OCI-LY3 (cell line): ENCODE measurements around the gene TNS3.
"Not testable (repeated sequence)": the region's sequence is repeated elsewhere in the genome, so short reads cannot be mapped to it uniquely, and the experiment has no call there.

Experiments used
- H2AFZ ChIP-seq: fragments of 200-600, 300-600 bp; shearing (Covaris generic); 2 replicates; pipeline ENCODE4 v1.6.0; 2014; ENCODE audit warnings: antibody characterized with exemption, low read depth, low read length
- H3K27ac ChIP-seq: fragments of 200-600, 300-600 bp; sonication (generic); 2 replicates; pipeline ENCODE4 v1.5.1; 2014; ENCODE audit warnings: mild to moderate bottlenecking, low read length, moderate library complexity, mixed read lengths
- H3K27me3 ChIP-seq: fragments of 200-600, 300-600 bp; sonication (generic); 2 replicates; pipeline ENCODE4 v1.6.1; 2014; ENCODE audit warnings: low read depth, low read length, mixed read lengths
- H3K36me3 ChIP-seq: fragments of 200-600, 300-600 bp; sonication (generic); replicated peaks from 2 replicates; pipeline ENCODE3; 2014; ENCODE audit warnings: low read depth, low read length, mixed read lengths
- H3K4me1 ChIP-seq: fragments of 300-600, 200-600 bp; sonication (generic); 2 replicates; pipeline ENCODE4 v1.6.1; 2014; ENCODE audit warnings: low read length, mixed read lengths
- H3K4me2 ChIP-seq: fragments of 200-600, 300-600 bp; sonication (generic); 2 replicates; pipeline ENCODE4 v1.6.1; 2014; ENCODE audit warnings: low read length, mixed read lengths
- H3K4me3 ChIP-seq: fragments of 300-600, 200-600 bp; sonication (generic); 2 replicates; pipeline ENCODE4 v1.5.1; 2014; ENCODE audit warnings: antibody characterized with exemption, mild to moderate bottlenecking, low read length, moderate library complexity
- H3K79me2 ChIP-seq: fragments of 300-600, 200-600 bp; shearing (Covaris generic); 2 replicates; pipeline ENCODE4 v1.6.1; 2014; ENCODE audit warnings: mild to moderate bottlenecking, low read length, mixed read lengths
- H3K9ac ChIP-seq: fragments of 300-600, 200-600 bp; shearing (Covaris generic); 2 replicates; pipeline ENCODE4 v1.6.0; 2014; ENCODE audit warnings: mild to moderate bottlenecking, low read length, moderate library complexity
- H3K9me3 ChIP-seq: fragments of 200-600, 300-600 bp; shearing (Covaris generic); 2 replicates; pipeline ENCODE4 v1.6.1; 2014; ENCODE audit warnings: low read length, mixed read lengths; ENCODE audit not compliant: insufficient read depth
- H4K20me1 ChIP-seq: fragments of 200-600, 300-600 bp; sonication (generic); 2 replicates; pipeline ENCODE4 v1.6.1; 2016; ENCODE audit warnings: low read length, mixed read lengths; ENCODE audit not compliant: insufficient read depth
- EZH2phosphoT487 ChIP-seq: fragments of 200-600 bp; shearing (Covaris generic); IDR thresholded peaks from 2 replicates; pipeline ENCODE4 v1.6.1; 2018; ENCODE audit warnings: antibody characterized with exemption, mixed run types, low read depth
- TF ChIP-seq, protein P1 (sequence below): fragments of 200-600, 300-600 bp; sonication (generic); IDR thresholded peaks from 2 replicates; pipeline ENCODE4 v1.5.1; 2014; ENCODE audit warnings: antibody characterized with exemption, low read length, low read depth

Gene TNS3

DNA sequence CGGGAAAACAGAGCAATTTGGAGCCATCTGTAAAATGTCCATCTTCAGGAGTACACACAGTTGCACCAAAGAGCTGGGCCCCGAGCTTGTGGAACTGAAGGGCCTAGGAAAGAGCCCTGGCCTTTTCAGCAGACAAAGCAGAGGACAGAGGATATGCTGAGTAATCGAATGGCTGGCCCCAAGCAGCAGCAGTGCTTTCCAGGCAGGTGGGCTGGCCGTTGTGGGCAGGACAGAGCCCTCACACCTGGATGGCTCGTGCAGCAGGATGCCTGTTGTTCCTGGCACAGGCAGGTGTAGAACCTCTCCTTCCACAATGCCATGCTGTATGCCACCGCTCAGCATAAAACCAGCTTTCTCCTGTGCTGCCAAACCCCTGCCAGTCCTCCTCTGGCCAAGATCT lies 32.5 kb upstream of the TNS3 start:
- H3K79me2 ChIP-seq, result no peaks in the 10 kb centered on the region
- H3K27ac ChIP-seq, result no peak overlapping the region
- H3K9ac ChIP-seq, result no peak overlapping the region
- H3K4me1 ChIP-seq, result no peaks in the 10 kb centered on the region
- H3K9me3 ChIP-seq, result no peaks in the 10 kb centered on the region
- H3K27me3 ChIP-seq, result no peaks in the 10 kb centered on the region
- H4K20me1 ChIP-seq, result no peaks in the 10 kb centered on the region
- no peaks in the 10 kb centered on the region for H3K36me3 ChIP-seq
- H3K4me3 ChIP-seq, result no peak overlapping the region
- H3K4me2 ChIP-seq, result no peak overlapping the region
- TF ChIP-seq EZH2phosphoT487, result no peak
- TF ChIP-seq, protein P1, sequence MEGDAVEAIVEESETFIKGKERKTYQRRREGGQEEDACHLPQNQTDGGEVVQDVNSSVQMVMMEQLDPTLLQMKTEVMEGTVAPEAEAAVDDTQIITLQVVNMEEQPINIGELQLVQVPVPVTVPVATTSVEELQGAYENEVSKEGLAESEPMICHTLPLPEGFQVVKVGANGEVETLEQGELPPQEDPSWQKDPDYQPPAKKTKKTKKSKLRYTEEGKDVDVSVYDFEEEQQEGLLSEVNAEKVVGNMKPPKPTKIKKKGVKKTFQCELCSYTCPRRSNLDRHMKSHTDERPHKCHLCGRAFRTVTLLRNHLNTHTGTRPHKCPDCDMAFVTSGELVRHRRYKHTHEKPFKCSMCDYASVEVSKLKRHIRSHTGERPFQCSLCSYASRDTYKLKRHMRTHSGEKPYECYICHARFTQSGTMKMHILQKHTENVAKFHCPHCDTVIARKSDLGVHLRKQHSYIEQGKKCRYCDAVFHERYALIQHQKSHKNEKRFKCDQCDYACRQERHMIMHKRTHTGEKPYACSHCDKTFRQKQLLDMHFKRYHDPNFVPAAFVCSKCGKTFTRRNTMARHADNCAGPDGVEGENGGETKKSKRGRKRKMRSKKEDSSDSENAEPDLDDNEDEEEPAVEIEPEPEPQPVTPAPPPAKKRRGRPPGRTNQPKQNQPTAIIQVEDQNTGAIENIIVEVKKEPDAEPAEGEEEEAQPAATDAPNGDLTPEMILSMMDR, result no peak
- H2AFZ ChIP-seq, result no peak overlapping the region

- H3K9ac ChIP-seq, result no peak overlapping the region
- TF ChIP-seq, protein P1, result no peak
- no peak for TF ChIP-seq EZH2phosphoT487
- H3K4me3 ChIP-seq, result no peak overlapping the region
- no peak overlapping the region for H3K4me2 ChIP-seq
- no peaks in the 10 kb centered on the region for H3K4me1 ChIP-seq
- H3K27ac ChIP-seq, result no peak overlapping the region
- H3K36me3 ChIP-seq, result no peaks in the 10 kb centered on the region
- H4K20me1 ChIP-seq, result no peaks in the 10 kb centered on the region
- no peak overlapping the region for H2AFZ ChIP-seq
- no peaks in the 10 kb centered on the region for H3K27me3 ChIP-seq
- H3K9me3 ChIP-seq, result no peaks in the 10 kb centered on the region
- no peaks in the 10 kb centered on the region for H3K79me2 ChIP-seq
Measured at GRCh38 chr7:47611045-47611511, 29.2 kb upstream of the TNS3 start.

- no peak for TF ChIP-seq EZH2phosphoT487
- TF ChIP-seq, protein P1, result no peak
Measured at GRCh38 chr7:47610506-47611044, 28.7 kb upstream of the TNS3 start.

DNA sequence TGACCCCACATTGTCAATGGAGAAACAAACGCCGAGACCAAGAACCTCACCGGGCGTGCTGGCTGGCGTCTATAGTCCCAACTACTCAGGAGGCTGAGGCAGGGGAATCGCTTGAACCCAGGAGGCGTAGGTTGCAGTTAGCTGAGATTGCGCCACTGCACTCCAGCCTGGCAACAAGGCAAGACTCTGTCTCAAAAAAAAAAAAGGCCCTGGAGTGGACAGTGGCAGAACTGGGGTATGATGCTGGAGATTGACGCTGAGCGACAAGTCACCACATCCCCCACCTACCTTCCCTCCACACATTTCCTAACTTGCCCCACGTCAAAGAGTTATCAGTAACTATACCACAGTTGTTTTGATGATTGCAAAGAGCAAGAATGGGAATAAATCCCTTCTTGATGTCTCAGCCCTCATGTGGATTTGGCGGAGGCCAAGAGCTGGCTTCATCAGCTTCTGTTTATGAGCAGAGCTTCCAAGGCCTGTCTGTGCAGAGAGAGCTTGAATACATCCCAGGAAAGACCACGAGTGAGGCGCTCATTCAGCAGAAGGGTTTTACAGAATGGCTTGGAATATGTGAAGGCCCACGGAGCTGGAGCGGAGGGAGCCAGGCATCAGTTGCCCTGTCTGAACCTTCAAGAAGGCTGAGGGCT lies 28.0 kb upstream of the TNS3 start:
- Histone ChIP-seq H2AFZ (no peak overlapping the region), H3K4me1 (no peaks in the 10 kb centered on the region), H3K4me3 (no peak overlapping the region)

More at GRCh38 chr7:47610506-47611044, 28.7 kb upstream of the TNS3 start:
- no peak overlapping the region for H2AFZ ChIP-seq
- no peaks in the 10 kb centered on the region for H4K20me1 ChIP-seq
- no peaks in the 10 kb centered on the region for H3K9me3 ChIP-seq
- no peak overlapping the region for H3K27ac ChIP-seq
- H3K27me3 ChIP-seq, result no peaks in the 10 kb centered on the region
- no peaks in the 10 kb centered on the region for H3K4me1 ChIP-seq
- H3K9ac ChIP-seq, result no peak overlapping the region
- no peaks in the 10 kb centered on the region for H3K36me3 ChIP-seq
- no peak overlapping the region for H3K4me2 ChIP-seq
- H3K79me2 ChIP-seq, result no peaks in the 10 kb centered on the region
- no peak overlapping the region for H3K4me3 ChIP-seq

GRCh38 chr7:47606593-47607046 lies 24.7 kb upstream of the TNS3 start:
- not testable (repeated sequence) for H3K9ac ChIP-seq, H3K36me3 ChIP-seq, H3K27ac ChIP-seq, H3K9me3 ChIP-seq, H2AFZ ChIP-seq, H3K79me2 ChIP-seq, H3K4me3 ChIP-seq, H4K20me1 ChIP-seq, H3K4me2 ChIP-seq, H3K27me3 ChIP-seq, H3K4me1 ChIP-seq

More for the DNA sequence above, 28.0 kb upstream of the TNS3 start:
- H3K27me3 ChIP-seq, result no peaks in the 10 kb centered on the region
- no peaks in the 10 kb centered on the region for H3K36me3 ChIP-seq
- no peaks in the 10 kb centered on the region for H3K9me3 ChIP-seq
- no peak overlapping the region for H3K27ac ChIP-seq
- H4K20me1 ChIP-seq, result no peaks in the 10 kb centered on the region
- TF ChIP-seq, protein P1, result no peak
- TF ChIP-seq EZH2phosphoT487, result no peak
- no peak overlapping the region for H3K9ac ChIP-seq
- no peak overlapping the region for H3K4me2 ChIP-seq
- H3K79me2 ChIP-seq, result no peaks in the 10 kb centered on the region
